ENCODE results near the gene CHDH.

CHDH gene

GRCh38 chr3:53788038-53788437 is 58.2 kb downstream of the CHDH start:
- no peak for DNase-seq (ENCODE audit: low read depth)

GRCh38 chr3:53787016-53787415 is 59.2 kb downstream of the CHDH start:
- no peak for DNase-seq (ENCODE audit: low read depth)

- DNase-seq (ENCODE audit: low read depth): no peak
Observed at GRCh38 chr3:53780806-53781205, 65.4 kb downstream of the CHDH start.

- DNase-seq (ENCODE audit: low read depth): no peak
Observed at GRCh38 chr3:53780171-53780570, 66.0 kb downstream of the CHDH start.

GRCh38 chr3:53778153-53778552 is 68.1 kb downstream of the CHDH start:
- DNase-seq (ENCODE audit: low read depth): no peak

DNA sequence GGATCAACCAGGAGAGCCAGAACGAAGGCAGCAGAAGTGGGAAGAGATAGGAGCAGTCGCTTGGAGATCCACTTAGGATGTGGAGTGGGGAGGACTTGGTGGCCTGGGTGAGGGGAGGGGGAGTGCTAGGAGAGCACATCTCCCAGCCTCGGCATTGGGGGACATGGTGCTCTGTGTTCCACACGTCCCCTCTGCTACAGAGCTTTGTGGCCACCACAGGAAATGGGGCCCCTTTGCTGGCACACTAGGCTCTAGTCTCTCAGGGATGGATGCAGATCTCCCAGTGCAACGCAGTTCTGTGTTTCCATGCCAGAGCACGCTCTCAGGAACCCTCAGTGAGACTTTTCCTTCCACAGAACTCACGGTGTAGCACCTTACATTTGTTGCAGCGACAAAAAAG is 68.8 kb downstream of the CHDH start:
- no peak for DNase-seq (ENCODE audit: low read depth)

DNA sequence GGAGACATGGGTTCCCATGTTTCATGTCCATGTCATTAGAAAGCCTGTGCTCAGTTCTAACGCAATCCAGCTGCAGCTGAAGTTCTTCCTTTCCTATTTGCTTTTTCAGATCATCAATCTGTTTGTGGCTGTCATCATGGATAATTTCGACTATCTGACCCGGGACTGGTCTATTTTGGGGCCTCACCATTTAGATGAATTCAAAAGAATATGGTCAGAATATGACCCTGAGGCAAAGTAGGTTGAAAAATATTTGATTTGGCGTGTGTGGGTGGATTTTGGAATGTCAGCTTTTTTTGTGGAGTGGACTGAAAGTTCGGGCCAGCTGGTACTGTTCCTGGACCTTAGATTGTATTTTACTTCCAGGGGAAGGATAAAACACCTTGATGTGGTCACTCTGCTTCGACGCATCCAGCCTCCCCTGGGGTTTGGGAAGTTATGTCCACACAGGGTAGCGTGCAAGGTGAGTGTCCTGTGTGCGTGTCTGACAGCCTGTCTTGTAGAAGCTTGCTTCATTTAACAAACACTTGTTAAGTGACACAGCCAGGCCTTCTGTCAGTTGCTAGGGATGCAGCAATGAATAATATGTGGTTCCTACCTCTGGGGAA is 69.6 kb downstream of the CHDH start:
- no peak for DNase-seq (ENCODE audit: low read depth)

DNA sequence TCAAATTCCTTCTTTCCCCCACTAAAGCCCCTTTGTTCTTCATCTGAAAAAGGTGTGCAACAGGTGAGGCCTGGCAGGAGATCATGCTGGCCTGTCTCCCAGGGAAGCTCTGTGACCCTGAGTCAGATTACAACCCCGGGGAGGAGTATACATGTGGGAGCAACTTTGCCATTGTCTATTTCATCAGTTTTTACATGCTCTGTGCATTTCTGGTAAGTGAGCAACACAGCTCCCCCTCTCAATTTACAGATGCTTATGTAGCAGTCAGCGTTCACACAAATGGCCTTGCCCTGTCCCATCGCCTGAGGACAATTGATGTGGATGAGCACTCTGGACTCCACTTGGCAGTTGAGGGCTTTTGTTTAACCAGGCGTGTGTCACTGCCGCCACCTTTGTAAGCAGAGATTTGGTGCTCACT is 70.4 kb downstream of the CHDH start:
- no peak for DNase-seq (ENCODE audit: low read depth)

DNA sequence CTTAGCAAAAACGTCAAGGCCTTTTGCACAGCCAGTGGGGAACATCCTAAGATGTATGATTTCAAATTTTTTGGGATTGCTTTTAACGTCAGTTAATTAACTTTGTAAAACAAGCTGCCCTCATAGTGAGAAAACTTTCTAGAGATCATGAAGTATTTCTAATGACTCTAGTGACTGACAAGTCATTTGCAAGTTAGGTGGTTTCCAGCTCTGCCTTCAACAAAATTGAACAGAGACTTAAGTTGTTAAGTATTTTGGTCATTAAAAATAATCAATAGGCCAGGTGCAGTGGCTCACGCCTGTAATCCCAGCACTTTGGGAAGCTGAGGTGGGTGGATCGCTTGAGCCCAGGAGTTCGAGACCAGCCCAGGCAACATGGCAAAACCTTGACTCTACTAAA is 71.2 kb downstream of the CHDH start:
- no peak for DNase-seq (ENCODE audit: low read depth)

GRCh38 chr3:53774414-53774813 is 71.8 kb downstream of the CHDH start:
- DNase-seq (ENCODE audit: low read depth): no peak

GRCh38 chr3:53773611-53774368 is 72.4 kb downstream of the CHDH start:
- DNase-seq (ENCODE audit: low read depth): no peak

DNA sequence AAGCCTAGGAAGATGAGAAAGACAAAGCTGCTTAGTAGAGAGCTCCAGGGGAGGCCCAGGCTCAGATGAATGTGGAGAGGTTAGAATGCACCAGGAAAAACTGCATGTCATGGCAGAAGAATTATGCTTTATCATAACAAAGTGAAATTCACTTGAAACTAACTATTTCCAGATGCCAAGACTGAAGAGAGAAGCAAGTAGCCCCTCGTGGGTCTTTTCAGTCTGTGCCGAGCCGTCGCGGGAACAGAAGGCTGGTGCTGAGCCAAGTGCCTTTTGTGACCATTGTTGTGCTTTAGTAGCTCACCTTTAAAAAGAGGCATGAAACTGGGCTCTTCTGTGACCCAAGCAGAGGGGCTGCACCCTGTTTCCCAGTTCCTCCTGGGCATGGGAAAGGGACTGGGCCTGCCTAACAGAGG is 73.2 kb downstream of the CHDH start:
- DNase-seq (ENCODE audit: low read depth): no peak

- DNase-seq (ENCODE audit: low read depth): no peak
Observed at GRCh38 chr3:53772562-53772961, 73.7 kb downstream of the CHDH start.

- DNase-seq (ENCODE audit: low read depth): no peak
Observed at GRCh38 chr3:53768478-53769459, 77.5 kb downstream of the CHDH start.

- no peak for DNase-seq (ENCODE audit: low read depth)
Observed at GRCh38 chr3:53766706-53767105, 79.5 kb downstream of the CHDH start.

DNA sequence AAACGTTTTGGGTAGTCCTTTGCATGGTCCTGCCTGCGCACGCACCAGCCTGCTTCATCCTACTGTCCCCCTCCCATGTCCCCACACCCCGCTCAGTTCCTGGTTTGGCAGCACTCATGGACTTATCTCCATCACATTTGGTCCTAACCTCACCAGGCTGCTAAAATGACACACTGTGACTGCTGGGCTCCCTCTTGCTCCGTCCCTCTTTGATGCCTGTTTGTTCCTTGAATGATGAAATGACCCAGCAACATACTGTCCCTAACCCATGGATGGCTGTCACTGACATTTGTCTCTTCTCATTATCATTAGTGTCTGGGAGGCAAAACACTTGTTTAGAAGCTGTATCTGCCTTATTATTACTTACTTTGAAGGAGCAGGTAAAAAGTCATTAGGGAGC is 80.5 kb downstream of the CHDH start:
- no peak for DNase-seq (ENCODE audit: low read depth)

DNA sequence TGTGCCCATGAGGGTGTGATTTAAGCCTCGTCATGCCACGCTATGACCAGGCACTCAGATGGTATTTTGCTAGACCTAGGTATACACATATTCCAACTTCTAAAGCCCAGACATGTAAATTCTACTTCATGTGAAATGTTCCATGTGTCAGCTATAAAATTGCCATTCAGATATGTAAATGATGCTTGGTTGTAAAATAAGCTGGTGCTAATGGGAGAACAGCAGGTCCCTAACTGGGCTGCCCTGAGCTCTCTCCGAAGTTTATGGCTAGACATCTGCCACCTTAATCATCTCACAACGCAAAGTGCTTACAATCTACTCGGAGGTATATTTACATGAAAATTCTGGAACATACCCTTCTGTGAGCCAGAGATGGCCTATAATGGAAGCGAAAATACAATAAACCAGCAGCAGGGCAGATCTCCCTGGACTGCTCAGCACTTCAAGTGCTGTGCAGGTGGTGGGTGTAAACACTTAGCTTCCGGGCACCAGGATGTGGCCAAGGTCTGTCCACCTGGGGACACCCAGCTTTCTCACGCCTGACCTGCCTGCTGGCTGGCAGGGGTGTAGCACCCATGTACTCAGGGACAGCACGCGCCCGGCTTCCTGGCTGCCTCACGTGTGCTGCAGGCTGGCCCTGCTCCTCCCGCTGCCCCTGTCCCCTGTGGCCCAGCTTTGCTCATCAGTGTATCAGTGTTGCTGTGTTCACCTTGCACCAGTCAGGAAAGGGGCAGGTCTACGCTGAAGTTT is 82.0 kb downstream of the CHDH start:
- DNase-seq (ENCODE audit: low read depth): no peak

DNA sequence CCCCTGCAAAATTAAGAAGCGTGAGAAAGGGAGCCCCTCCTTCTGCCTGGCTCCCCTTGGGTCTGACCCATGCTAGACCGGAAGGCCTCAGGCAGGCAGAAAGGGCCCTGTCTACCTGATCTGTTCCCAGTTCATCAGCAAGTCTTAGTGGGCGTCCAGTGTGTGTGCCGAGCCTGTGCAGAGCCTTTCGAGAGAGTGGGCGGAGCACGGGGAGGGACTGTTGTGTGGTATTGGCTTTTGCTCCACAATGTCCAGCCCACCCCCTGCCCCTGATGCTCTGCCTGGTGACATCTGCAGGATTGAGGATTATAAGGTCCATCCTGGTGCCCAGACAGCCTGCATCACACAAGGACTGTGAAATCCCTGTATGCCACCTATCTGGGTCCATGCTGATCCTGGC is 82.9 kb downstream of the CHDH start:
- no peak for DNase-seq (ENCODE audit: low read depth)
